Activated CD4-positive, alpha-beta T cell treated with anti-CD3 and anti-CD28 coated beads for 4 hours (primary cell): ENCODE results near the gene ZNF418.
"Not testable (repeated sequence)": the region's sequence is repeated elsewhere in the genome, so short reads cannot be mapped to it uniquely, and the experiment has no call there.

Experiments used
- DNase-seq, 2 donors: peaks; one replicate each; pipeline ENCODE4 v3.0.0-alpha.2; 2020

Gene ZNF418

DNA sequence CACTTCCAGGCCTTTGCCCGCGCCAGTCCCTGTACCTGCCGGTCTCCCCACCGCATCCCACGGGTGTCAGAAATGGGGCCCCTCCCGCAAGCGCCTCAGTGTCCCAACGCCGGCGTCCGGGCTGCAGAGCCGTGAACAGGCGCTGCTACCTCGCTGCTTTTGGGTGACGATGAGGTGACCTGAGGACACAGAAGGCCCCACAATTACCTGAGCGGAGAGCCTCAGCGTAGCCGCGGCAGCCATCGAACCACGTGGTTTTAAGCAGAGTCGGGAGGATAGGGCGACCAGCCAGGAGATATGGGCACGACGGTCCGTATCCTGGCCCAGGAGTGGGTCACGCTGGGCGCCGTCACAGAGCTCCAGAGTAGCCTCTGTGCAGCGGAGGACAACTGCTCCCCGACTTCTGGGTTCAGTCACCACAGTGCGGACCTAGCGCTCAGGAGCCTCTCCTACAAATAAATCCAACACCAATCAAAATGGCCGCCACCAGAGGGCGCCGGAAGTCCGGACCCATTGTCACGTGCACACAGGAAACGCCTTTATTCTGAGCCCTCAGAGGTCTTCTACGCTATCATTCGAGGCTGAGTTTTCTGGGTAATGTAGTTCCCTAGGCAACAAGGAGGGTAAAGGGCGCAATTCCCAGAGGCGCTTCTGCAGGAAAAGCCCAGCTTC is 46.5 kb downstream of the ZNF418 start, which contains the start of gene ZNF814:
Gene ZNF814, minus strand, starts transcription at position 478 of the 672 bp plus-strand sequence. Its CDS starts 235 bp downstream, at position 243.
- peak; percentile 73 to 74 for DNase-seq

DNA sequence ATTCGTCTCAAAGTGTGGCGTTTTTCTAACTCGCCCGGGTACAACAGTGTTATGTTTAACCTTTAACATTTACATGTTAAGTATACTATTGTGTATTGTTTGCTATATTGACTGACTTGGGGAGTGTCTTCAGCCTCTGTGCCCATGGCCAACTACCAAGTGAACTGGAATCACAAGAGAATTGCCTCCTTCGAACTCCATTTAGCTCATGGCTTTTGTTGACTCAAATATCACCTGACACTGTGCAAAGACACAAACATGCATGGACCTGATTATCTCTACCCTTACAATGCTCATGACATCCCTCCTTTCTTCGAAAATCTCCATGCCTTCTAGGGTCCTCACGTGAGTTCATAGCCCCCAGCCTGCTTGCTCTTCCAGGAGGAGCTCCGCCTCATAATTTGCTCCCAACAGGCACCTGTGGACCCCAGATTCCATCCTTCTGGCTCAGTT is 47.1 kb downstream of the ZNF418 start:
- no peak for DNase-seq

- DNase-seq = no peak
Measured at GRCh38 chr19:57887195-57887941, 47.8 kb downstream of the ZNF418 start.

DNA sequence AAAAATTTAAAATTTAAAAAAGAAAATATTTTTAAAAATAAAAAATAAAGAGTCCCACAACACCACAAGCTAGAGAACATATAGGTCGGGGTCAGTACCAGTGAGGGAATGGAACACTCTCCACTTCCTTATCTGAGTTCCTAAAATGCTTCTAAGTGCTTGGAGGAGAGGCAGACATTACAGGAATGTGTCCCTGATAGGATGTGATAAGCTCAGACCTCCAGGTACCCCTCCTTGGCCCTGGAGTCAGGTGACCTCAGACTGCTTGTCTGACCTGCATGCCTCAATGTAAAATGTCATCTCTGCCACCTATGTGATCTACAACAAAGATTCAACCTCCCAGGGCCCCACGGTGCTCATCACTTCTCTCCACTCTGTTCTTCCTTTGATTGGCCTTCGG is 49.2 kb downstream of the ZNF418 start:
- DNase-seq = no peak

GRCh38 chr19:57873883-57874799 is 61.1 kb downstream of the ZNF418 start:
- DNase-seq = not testable (repeated sequence)

GRCh38 chr19:57872450-57872849 is 62.8 kb downstream of the ZNF418 start:
- DNase-seq = no peak
